Measurements from ENCODE around the gene TBC1D22B. TPM values are rescaled to one million over a fixed set of nuclear protein-coding genes. Genes with fewer than 3 reads are reported as not detected.

Gene TBC1D22B
- polyA plus RNA-seq, 1 of the 3 experiments (the other 2 are of a cell fraction), result 5.3 TPM

GRCh38 chr6:37353761-37354525 lies 96.4 kb downstream of the TBC1D22B start, which contains the start of gene RNF8:
Gene RNF8, plus strand, starts transcription at chr6:37353983. Its CDS starts 182 bp downstream, at chr6:37354165.
- peaks cover 51% of the 10 kb centered on the region for H3K79me2 ChIP-seq (ENCODE audit: insufficient read depth)
- under 1% methylated on average over 37 of the region's 54 CpGs for WGBS (ENCODE audit: low lambda C conversion rate)
- peak; percentile 98 for DNase-seq
- H3K4me1 ChIP-seq (ENCODE audit: control insufficient read depth in 1 of 2, insufficient read depth in 2 of 2, low read depth in 1 of 2, low read length in 1 of 2), result peaks cover 0 to 6% of the 10 kb centered on the region in 2 experiments; a peak in 2 of 4 replicates
- H2AFZ ChIP-seq (ENCODE audit: low read depth), result peak within 1 kb of the TSS; percentile 99
- H3K4me3 ChIP-seq (ENCODE audit: low read depth in 2 of 2, low read length in 1 of 2), result peak within 1 kb of the TSS; percentile 80 to 100
- peak within 1 kb of the TSS; percentile 89 for H3K4me2 ChIP-seq
- H3K9ac ChIP-seq, result peak within 1 kb of the TSS; percentile 90
- H4K20me1 ChIP-seq (ENCODE audit: insufficient read depth), result no peaks in the 10 kb centered on the region
- H3K36me3 ChIP-seq (replicated peaks in 1 of 2; ENCODE audit: control insufficient read depth in 1 of 2, insufficient read depth in 2 of 2, low read length in 1 of 2), result peaks cover 0 to 2% of the 10 kb centered on the region in 2 experiments
- no peaks in the 10 kb centered on the region for H3K9me3 ChIP-seq
- ChIA-PET POLR2A (interaction anchor here (0.6 kb wide), 1 partner anchor 1165 kb away, joined by 4 read pairs; no protein-coding TSS in a partner anchor), CTCF (interaction anchor here (0.6 to 1.7 kb wide), 3 partner anchors 12 to 48 kb away, joined by 3 to 4 read pairs (median 4); no protein-coding TSS in a partner anchor)
- TF ChIP-seq JUND (IDR thresholded peaks at IDR 0.05) (no peak), PBX3 (IDR thresholded peaks at IDR 0.05) (no peak), RXRA (IDR thresholded peaks at IDR 0.05; ENCODE audit: borderline replicate concordance, low read depth) (no peak), ELF1 (IDR thresholded peaks at IDR 0.05) (peak; percentile 59; the same call in 1 of the 2 replicates), EZH2phosphoT487 (IDR thresholded peaks at IDR 0.05; ENCODE audit: borderline replicate concordance, low read depth) (no peak), SIN3A (IDR thresholded peaks at IDR 0.05; ENCODE audit: borderline replicate concordance, low read depth, low read length) (peak; percentile 68; the same call in 1 of the 2 replicates), MXI1 (IDR thresholded peaks at IDR 0.05; ENCODE audit: low read depth, low read length) (peak; percentile 63; the same call in 1 of the 2 replicates), FOXJ3 (CRISPR knock-in tag; IDR thresholded peaks at IDR 0.05) (no peak), CTCF (IDR thresholded peaks at IDR 0.05) (no peak), ZBTB33 (IDR thresholded peaks at IDR 0.05; ENCODE audit: borderline replicate concordance, low read depth) (0 out of 2 replicates have a peak, but pooled peaks have one; percentile 15), IRF3 (IDR thresholded peaks at IDR 0.05; ENCODE audit: low read depth, low read length) (no peak), CHD2 (IDR thresholded peaks at IDR 0.05; ENCODE audit: low read length, partially characterized antibody) (peak; percentile 60), MAX (IDR thresholded peaks at IDR 0.05; ENCODE audit: low read depth) (peak; percentile 90), FOSL2 (IDR thresholded peaks at IDR 0.05; ENCODE audit: borderline replicate concordance, low read depth) (no peak), POLR2AphosphoS5 (IDR thresholded peaks at IDR 0.05; ENCODE audit: low read depth, low read length) (peak; percentile 84), NRF1 (IDR thresholded peaks at IDR 0.05; ENCODE audit: low read depth, low read length) (peak; percentile 92), YY1 (IDR thresholded peaks at IDR 0.05; ENCODE audit: low read depth) (peak; percentile 80), NFIC (IDR thresholded peaks at IDR 0.05; ENCODE audit: borderline replicate concordance) (no peak), TAF1 (IDR thresholded peaks at IDR 0.05; ENCODE audit: borderline replicate concordance, low read depth, low read length) (peak; percentile 75), FOXM1 (IDR thresholded peaks at IDR 0.05; ENCODE audit: low read depth) (no peak), RCOR1 (IDR thresholded peaks at IDR 0.05; ENCODE audit: low read length) (0 out of 2 replicates have a peak, but pooled peaks have one; percentile 32), RFX5 (IDR thresholded peaks at IDR 0.05; ENCODE audit: low read length) (0 out of 2 replicates have a peak, but pooled peaks have one; percentile 19), TEAD4 (IDR thresholded peaks at IDR 0.05; ENCODE audit: borderline replicate concordance, insufficient read depth) (no peak), TCF12 (IDR thresholded peaks at IDR 0.05) (no peak), RAD21 (IDR thresholded peaks at IDR 0.05; ENCODE audit: low read length) (no peak)
- H3K9me2 ChIP-seq, result no peaks in the 10 kb centered on the region
- no peaks in the 10 kb centered on the region for H3K27me3 ChIP-seq (ENCODE audit: insufficient read depth)
- H3F3A ChIP-seq (replicated peaks; ENCODE audit: insufficient read depth), result no peaks in the 10 kb centered on the region
- peak within 1 kb of the TSS; percentile 63 to 81 for H3K27ac ChIP-seq (ENCODE audit: low read depth in 2 of 2, low read length in 1 of 2)
